ENCODE results near the gene TNRC6C. TPM values are rescaled to one million over a fixed set of nuclear protein-coding genes. Genes with fewer than 3 reads are reported as not detected.
"Not testable (repeated sequence)": the region's sequence is repeated elsewhere in the genome, so short reads cannot be mapped to it uniquely, and the experiment has no call there.

Gene TNRC6C
- total RNA-seq, 2 experiments from 2014 or later = 50.7 to 57.3 TPM

DNA sequence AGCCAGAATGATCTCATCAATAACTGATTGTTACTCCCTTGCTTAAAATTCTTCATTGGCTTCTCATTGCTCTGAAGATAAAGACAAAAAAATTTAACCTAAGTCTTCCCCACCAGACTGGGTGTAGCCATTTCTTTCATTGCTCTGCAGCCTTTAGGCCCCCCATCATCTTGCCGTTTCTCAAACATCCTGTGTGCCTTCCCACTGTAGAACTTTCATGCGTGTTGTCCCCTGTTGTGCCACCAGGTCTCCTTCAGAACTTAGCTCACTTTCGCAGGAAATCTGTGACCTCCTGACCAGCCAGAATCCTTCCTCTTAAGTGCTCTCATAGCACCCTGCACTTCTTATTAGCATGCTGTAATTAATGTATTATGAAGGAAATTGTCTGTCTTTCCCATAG is 31.8 kb downstream of the TNRC6C start:
- H3K4me1 ChIP-seq (ENCODE audit: insufficient read depth, low read length) = peaks cover 9% of the 10 kb centered on the region
- no peaks in the 10 kb centered on the region for H3K27me3 Mint-ChIP-seq
- H3K27ac Mint-ChIP-seq = peak overlapping the region; percentile 34
- intact Hi-C loops (cut with DNase I, micrococcal nuclease) = no loop called here
- H3K4me3 Mint-ChIP-seq = no peak overlapping the region
- POLR2A ChIA-PET = interaction anchor here (0.8 to 1.1 kb wide), 2 partner anchors 20 to 32 kb away, joined by 3 read pairs; partner anchors contain the start of gene TNRC6C
- no peak for ATAC-seq (ENCODE audit: poor library complexity)
- H3K36me3 ChIP-seq (ENCODE audit: insufficient read depth, low read length) = peaks cover 9% of the 10 kb centered on the region
- no peak for DNase-seq
- H3K9me3 ChIP-seq (ENCODE audit: control insufficient read depth in 1 of 2, insufficient read depth in 1 of 2, low read length in 2 of 2) = no peaks in the 10 kb centered on the region
- H3K9me3 Mint-ChIP-seq = no peaks in the 10 kb centered on the region
- CTCF ChIA-PET = no interaction called here
- H3K27ac ChIP-seq (ENCODE audit: low read depth in 1 of 2, low read length in 2 of 2) = no peak overlapping the region
- H3K4me3 ChIP-seq (ENCODE audit: low read length) = no peak overlapping the region
- peaks cover 79% of the 10 kb centered on the region for H3K4me1 Mint-ChIP-seq (ENCODE audit: low read depth)
- H3K36me3 Mint-ChIP-seq (ENCODE audit: low read depth) = peaks cover 33% of the 10 kb centered on the region
- H3K27me3 ChIP-seq (ENCODE audit: control insufficient read depth in 1 of 2, insufficient read depth in 2 of 2, low read length in 2 of 2) = no peaks in the 10 kb centered on the region
- TF ChIP-seq, protein P1, sequence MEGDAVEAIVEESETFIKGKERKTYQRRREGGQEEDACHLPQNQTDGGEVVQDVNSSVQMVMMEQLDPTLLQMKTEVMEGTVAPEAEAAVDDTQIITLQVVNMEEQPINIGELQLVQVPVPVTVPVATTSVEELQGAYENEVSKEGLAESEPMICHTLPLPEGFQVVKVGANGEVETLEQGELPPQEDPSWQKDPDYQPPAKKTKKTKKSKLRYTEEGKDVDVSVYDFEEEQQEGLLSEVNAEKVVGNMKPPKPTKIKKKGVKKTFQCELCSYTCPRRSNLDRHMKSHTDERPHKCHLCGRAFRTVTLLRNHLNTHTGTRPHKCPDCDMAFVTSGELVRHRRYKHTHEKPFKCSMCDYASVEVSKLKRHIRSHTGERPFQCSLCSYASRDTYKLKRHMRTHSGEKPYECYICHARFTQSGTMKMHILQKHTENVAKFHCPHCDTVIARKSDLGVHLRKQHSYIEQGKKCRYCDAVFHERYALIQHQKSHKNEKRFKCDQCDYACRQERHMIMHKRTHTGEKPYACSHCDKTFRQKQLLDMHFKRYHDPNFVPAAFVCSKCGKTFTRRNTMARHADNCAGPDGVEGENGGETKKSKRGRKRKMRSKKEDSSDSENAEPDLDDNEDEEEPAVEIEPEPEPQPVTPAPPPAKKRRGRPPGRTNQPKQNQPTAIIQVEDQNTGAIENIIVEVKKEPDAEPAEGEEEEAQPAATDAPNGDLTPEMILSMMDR (IDR thresholded peaks at IDR 0.05) = no peak

DNA sequence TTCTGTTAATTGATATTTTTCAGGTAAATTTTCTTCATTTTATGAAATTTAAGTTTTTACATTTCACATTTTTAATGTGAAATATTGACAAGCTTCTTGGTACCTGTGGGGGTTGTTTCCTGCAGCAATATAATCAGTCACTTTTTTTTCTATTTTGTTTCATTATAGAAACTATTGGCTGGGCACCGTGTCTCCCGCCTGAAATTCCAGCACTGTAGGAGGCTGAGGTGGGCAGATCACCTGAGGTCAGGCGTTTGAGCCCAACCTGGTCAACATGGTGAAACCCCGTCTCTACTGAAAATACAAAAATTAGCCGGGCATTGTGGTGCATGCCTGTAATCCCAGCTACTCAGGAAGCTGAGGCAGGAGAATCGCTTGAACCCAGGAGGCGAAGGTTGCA is 35.2 kb downstream of the TNRC6C start:
- H3K4me3 ChIP-seq (ENCODE audit: low read length); H3K27me3 Mint-ChIP-seq; H3K27ac ChIP-seq (ENCODE audit: low read depth in 1 of 2, low read length in 2 of 2); H3K9me3 ChIP-seq (ENCODE audit: control insufficient read depth in 1 of 2, insufficient read depth in 1 of 2, low read length in 2 of 2); DNase-seq; H3K27ac Mint-ChIP-seq; H3K4me3 Mint-ChIP-seq; H3K27me3 ChIP-seq (ENCODE audit: control insufficient read depth in 1 of 2, insufficient read depth in 2 of 2, low read length in 2 of 2); H3K9me3 Mint-ChIP-seq; ATAC-seq (ENCODE audit: poor library complexity); CTCF ChIA-PET: not testable (repeated sequence)
- H3K36me3 Mint-ChIP-seq (ENCODE audit: low read depth) = peaks cover 35% of the 10 kb centered on the region
- H3K36me3 ChIP-seq (ENCODE audit: insufficient read depth, low read length) = peaks cover 14% of the 10 kb centered on the region
- intact Hi-C loops (cut with DNase I, micrococcal nuclease) = loop anchor here in 1 of 2 experiments (2.0 kb wide), 1 partner anchor 25 kb away; no protein-coding TSS in a partner anchor
- peaks cover 23% of the 10 kb centered on the region for H3K4me1 ChIP-seq (ENCODE audit: insufficient read depth, low read length)
- POLR2A ChIA-PET = interaction anchor here (0.6 to 3.5 kb wide), 4 partner anchors 12 to 113 kb away, joined by 3 to 16 read pairs (median 4); partner anchors contain the start of gene TNRC6C
- peaks cover 87% of the 10 kb centered on the region for H3K4me1 Mint-ChIP-seq (ENCODE audit: low read depth)

DNA sequence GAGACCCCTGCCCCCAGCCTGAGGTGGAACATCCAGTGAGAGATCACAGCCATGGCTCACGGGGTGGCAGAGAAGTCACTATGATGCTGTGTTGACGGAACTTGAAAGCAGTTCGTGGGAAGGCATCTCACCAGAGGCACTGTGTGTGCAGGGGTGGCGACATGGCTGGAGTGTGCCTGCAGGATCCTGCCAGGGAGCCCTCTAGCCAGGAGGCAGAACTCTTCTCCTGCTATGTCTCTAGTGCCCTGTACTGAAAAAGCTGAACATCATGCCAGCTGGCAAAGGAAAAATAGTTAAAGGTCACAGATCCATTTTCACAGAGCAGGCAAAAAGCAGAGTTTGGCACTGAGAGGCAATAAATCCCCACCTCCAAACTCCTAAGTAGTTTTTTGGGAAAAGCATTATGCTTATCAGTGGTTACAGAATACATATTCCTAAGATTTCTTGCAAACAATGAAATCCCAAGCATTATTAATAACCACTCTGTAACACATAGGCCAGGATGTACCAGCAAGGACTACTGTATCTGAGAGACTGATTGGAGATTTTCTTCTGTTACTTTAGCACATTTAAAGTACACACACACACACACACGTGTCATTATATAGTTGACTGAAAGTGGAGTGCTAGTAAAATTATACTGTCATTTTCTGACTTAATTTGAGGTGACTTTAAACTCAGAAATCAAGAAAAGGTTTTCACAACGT is 36.8 kb downstream of the TNRC6C start:
- CTCF ChIA-PET = interaction anchor here (0.5 to 0.8 kb wide), 2 partner anchors 37 to 809 kb away, joined by 3 to 5 read pairs; partner anchors contain the start of gene TNRC6C

More for the DNA sequence above, 36.8 kb downstream of the TNRC6C start:
- Mint-ChIP-seq H3K36me3 (ENCODE audit: low read depth) (peaks cover 35% of the 10 kb centered on the region), H3K9me3 (no peaks in the 10 kb centered on the region), H3K4me1 (ENCODE audit: low read depth) (peaks cover 87% of the 10 kb centered on the region), H3K27ac (peak overlapping the region; percentile 83), H3K4me3 (peak overlapping the region; percentile 60), H3K27me3 (no peaks in the 10 kb centered on the region)
- Histone ChIP-seq H3K36me3 (ENCODE audit: insufficient read depth, low read length) (peaks cover 14% of the 10 kb centered on the region), H3K27me3 (ENCODE audit: control insufficient read depth in 1 of 2, insufficient read depth in 2 of 2, low read length in 2 of 2) (no peaks in the 10 kb centered on the region), H3K9me3 (ENCODE audit: control insufficient read depth in 1 of 2, insufficient read depth in 1 of 2, low read length in 2 of 2) (no peaks in the 10 kb centered on the region), H3K4me3 (ENCODE audit: low read length) (no peak overlapping the region), H3K4me1 (ENCODE audit: insufficient read depth, low read length) (peaks cover 36% of the 10 kb centered on the region), H3K27ac (ENCODE audit: low read depth in 1 of 2, low read length in 2 of 2) (no peak overlapping the region)
- TF ChIP-seq, protein P1 (IDR thresholded peaks at IDR 0.05) = no peak
- peak; percentile 80 for ATAC-seq (ENCODE audit: poor library complexity)
- intact Hi-C loops (cut with DNase I, micrococcal nuclease) = no loop called here
- peak in 4 of 14 experiments; percentile 7 to 37 (median 28) for DNase-seq
- POLR2A ChIA-PET = interaction anchor here (0.7 to 3.5 kb wide), 2 partner anchors 32 to 37 kb away, joined by 7 to 16 read pairs; partner anchors contain the start of gene TNRC6C

Data from CD4-positive, alpha-beta T cell (primary cell).